Osteocyte (in vitro differentiated cells): Measurements from ENCODE around the gene TEX13B. TPM values are rescaled to one million over a fixed set of nuclear protein-coding genes. Genes with fewer than 3 reads are reported as not detected.

Source experiments
- DNase-seq: peaks from one replicate; pipeline ENCODE4 v3.0.0; 2021; ENCODE audit warnings: mixed read lengths; ENCODE audit not compliant: unreplicated experiment; ENCODE audit errors: extremely low spot score
- H3K27ac Mint-ChIP-seq: one replicate; pipeline ENCODE4 v1.8.0; 2021; ENCODE audit warnings: mild to moderate bottlenecking, mixed read lengths; ENCODE audit not compliant: unreplicated experiment
- H3K27me3 Mint-ChIP-seq: one replicate; pipeline ENCODE4 v1.8.0; 2021; ENCODE audit warnings: mixed read lengths; ENCODE audit not compliant: unreplicated experiment
- H3K36me3 Mint-ChIP-seq: one replicate; pipeline ENCODE4 v1.8.0; 2021; ENCODE audit warnings: mixed read lengths; ENCODE audit not compliant: unreplicated experiment
- H3K4me1 Mint-ChIP-seq: one replicate; pipeline ENCODE4 v1.8.0; 2021; ENCODE audit warnings: mixed read lengths; ENCODE audit not compliant: unreplicated experiment
- H3K4me3 Mint-ChIP-seq: one replicate; pipeline ENCODE4 v1.8.0; 2021; ENCODE audit warnings: mild to moderate bottlenecking, moderate library complexity, mixed read lengths; ENCODE audit not compliant: unreplicated experiment
- H3K9me3 Mint-ChIP-seq: one replicate; pipeline ENCODE4 v1.8.0; 2021; ENCODE audit warnings: mixed read lengths; ENCODE audit not compliant: unreplicated experiment
- total RNA-seq: library from RNA; stranded (reverse); gene quantifications from 2 replicates; pipeline ENCODE4 v1.2.1, GENCODE V29; 2021
- TF ChIP-seq, protein P1 (sequence below): fragments of 200-600 bp; sonication (generic); IDR thresholded peaks from 2 replicates; pipeline ENCODE4 v1.5.0; 2021; ENCODE audit warnings: antibody characterized with exemption, mild to moderate bottlenecking, moderate library complexity

The TEX13B gene
- total RNA-seq, 1 donor from 2014 or later = not detected

DNA sequence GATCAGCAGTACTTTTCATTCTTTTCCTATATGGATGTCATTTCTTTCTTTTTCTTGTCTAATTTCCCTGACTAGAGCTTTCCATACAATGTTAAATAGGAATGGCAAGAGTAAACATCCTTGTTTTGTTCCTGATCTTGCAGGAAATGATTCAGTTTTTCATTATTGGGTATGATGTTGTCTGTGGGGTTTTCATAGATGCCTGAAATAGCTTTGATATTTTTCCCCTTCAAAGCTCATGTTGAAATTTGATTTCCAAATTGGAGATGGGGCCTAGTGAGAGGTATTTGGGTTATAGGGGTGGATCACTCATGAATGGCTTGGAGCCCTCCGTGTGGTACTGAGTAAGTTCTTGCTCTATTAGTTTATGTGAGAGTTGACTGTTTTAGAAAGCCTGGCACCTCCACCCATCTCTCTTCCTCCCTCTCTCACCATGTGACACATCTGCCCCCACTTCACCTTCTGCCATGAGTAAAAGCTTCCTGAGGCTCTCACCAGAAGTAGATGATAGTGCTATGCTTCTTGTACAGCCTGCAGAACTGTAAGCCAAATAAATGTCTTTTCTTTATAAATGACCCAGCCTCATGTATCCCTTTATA, 40.4 kb upstream of the TEX13B start:
- DNase-seq = no peak
- Mint-ChIP-seq H3K27me3 (peaks cover 21% of the 10 kb centered on the region), H3K36me3 (no peaks in the 10 kb centered on the region), H3K27ac (no peak overlapping the region), H3K4me1 (no peaks in the 10 kb centered on the region), H3K9me3 (no peaks in the 10 kb centered on the region), H3K4me3 (no peak overlapping the region)
- TF ChIP-seq, protein P1, sequence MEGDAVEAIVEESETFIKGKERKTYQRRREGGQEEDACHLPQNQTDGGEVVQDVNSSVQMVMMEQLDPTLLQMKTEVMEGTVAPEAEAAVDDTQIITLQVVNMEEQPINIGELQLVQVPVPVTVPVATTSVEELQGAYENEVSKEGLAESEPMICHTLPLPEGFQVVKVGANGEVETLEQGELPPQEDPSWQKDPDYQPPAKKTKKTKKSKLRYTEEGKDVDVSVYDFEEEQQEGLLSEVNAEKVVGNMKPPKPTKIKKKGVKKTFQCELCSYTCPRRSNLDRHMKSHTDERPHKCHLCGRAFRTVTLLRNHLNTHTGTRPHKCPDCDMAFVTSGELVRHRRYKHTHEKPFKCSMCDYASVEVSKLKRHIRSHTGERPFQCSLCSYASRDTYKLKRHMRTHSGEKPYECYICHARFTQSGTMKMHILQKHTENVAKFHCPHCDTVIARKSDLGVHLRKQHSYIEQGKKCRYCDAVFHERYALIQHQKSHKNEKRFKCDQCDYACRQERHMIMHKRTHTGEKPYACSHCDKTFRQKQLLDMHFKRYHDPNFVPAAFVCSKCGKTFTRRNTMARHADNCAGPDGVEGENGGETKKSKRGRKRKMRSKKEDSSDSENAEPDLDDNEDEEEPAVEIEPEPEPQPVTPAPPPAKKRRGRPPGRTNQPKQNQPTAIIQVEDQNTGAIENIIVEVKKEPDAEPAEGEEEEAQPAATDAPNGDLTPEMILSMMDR = no peak

DNA sequence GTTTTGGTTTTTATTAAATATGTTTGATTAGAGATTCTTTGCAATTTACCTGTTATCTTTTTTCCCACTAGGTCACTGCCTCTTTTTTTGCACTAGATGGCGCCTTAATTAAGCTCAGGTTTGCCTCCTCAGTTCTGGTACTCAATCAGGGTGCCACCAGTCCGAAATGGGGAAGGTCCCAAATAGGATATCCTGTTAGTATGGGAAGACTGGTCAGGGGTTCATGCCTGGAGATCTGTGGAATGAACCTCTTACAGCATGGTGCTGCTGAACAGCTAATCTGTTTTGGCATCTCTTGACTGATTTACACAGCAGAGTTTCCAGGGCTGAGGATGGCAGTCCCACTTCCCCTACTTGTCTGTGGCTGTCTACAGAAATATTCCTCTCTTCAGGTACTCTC, 38.5 kb upstream of the TEX13B start:
- DNase-seq = no peak
- TF ChIP-seq, protein P1 = peak; percentile 49
- H3K4me1 Mint-ChIP-seq = no peaks in the 10 kb centered on the region
- H3K36me3 Mint-ChIP-seq = no peaks in the 10 kb centered on the region
- H3K4me3 Mint-ChIP-seq = no peak overlapping the region
- peaks cover 15% of the 10 kb centered on the region for H3K27me3 Mint-ChIP-seq
- H3K27ac Mint-ChIP-seq = no peak overlapping the region
- H3K9me3 Mint-ChIP-seq = peaks cover 4% of the 10 kb centered on the region

DNA sequence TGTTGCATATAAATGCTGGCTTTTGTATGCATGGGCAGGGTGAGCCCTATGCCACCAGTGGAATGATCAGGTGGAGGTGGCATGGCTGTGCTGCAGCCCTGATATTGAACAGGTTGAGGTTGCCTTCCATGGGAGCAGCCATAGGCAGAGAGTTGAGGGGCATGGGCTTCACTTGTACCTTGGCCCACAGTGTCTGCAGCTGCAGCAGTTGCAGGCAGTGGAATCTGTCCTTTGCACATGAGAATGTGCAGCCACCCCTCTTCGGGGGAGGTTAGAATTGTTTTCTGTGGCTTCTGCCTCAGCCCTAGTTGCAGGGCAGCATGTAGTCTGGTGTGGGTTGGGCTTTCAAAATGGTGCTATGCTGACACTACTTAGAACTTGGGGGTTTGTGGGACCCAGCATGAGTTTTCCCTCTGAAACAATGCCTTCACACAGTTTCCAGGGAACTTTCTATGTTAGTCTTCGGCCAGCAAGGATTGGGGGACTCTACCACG, 37.3 kb upstream of the TEX13B start:
- Mint-ChIP-seq H3K27ac (no peak overlapping the region), H3K27me3 (peaks cover 9% of the 10 kb centered on the region), H3K4me3 (no peak overlapping the region), H3K36me3 (no peaks in the 10 kb centered on the region), H3K4me1 (no peaks in the 10 kb centered on the region), H3K9me3 (peaks cover 9% of the 10 kb centered on the region)
- no peak for DNase-seq
- TF ChIP-seq, protein P1 = no peak

DNA sequence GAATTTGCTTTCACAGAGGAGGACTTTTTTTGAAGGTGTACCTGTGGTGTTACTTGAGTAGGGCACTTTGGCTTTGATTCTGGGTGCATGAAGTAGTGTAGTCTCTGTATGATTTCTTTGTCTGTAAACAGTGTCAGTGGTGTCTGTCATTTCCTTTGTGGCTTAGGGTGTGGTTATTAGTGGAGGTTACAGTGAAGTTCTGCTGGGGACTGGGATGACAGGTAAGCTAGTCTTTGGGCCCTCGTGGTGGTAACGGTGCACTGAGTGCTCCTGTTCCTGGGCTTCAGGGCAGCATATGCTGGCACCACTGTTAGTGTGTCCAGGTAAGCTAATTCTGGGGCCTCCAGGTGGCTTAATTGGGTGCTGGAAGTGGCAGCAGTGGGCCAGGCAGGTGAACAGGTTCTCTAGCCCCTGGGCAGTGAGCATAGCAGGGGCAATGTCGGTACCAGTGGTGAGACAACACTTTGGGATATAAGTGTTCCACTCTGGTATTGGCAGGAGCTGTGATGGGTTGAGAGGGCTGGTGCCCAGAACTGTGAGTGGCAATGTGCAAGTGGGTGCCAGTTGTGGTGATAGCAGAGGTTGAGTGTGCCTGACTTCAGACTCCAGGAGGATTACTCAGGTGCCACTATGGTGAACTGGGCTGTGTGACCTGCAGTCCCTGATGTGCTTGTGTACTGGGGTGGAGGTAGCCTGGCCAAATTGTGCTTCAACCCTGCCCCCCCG, 36.6 kb upstream of the TEX13B start:
- DNase-seq = no peak
- H3K9me3 Mint-ChIP-seq = peaks cover 15% of the 10 kb centered on the region
- no peak overlapping the region for H3K27ac Mint-ChIP-seq
- no peaks in the 10 kb centered on the region for H3K36me3 Mint-ChIP-seq
- TF ChIP-seq, protein P1 = no peak
- no peak overlapping the region for H3K4me3 Mint-ChIP-seq
- peaks cover 7% of the 10 kb centered on the region for H3K27me3 Mint-ChIP-seq
- no peaks in the 10 kb centered on the region for H3K4me1 Mint-ChIP-seq

DNA sequence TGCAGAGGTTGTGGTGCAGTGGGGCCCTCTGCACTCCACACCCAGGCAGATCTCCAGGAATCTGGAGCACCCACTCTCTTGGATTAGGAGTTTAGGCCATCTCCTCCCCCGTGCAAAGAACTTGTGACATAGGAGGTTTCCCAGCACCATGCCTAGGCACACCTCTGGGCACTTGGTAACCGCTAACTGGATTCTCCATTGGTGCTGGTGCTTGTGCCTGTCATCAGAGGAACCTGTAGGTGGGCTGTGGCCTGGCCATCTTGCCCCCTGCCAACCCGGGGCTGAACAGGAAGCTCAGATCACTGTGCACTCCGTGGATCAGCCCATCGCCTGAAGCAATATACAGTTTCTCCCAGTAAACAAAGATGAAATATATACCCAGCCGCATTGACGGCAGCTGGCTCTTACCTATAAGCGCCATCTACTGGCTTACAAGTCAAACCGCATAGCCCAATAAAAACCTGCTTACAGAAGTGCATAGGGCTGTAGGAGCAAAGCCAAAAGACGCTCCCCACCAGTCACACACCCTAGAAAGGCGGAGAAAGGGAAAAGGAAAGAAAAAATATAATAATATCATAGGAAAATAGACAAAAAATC, 19.1 kb upstream of the TEX13B start:
- Mint-ChIP-seq H3K27ac (no peak overlapping the region), H3K4me3 (no peak overlapping the region)
- DNase-seq = no peak

More for the DNA sequence above, 19.1 kb upstream of the TEX13B start:
- Mint-ChIP-seq H3K27me3 (peaks cover 23% of the 10 kb centered on the region), H3K36me3 (no peaks in the 10 kb centered on the region), H3K4me1 (no peaks in the 10 kb centered on the region), H3K9me3 (peaks cover 8% of the 10 kb centered on the region)
- TF ChIP-seq, protein P1 = peak; percentile 61
